Measurements from ENCODE around the gene FABP6. TPM values are rescaled to one million over a fixed set of nuclear protein-coding genes. Genes with fewer than 3 reads are reported as not detected.

Gene FABP6
- total RNA-seq, 1 experiment from 2014 or later = 0.31 TPM

- no TSS peak for BruUV-seq (replicated peaks)
- in situ Hi-C loops (cut with HindIII; ENCODE audit: low pct_unique_long_range_greater_than_20kb, low sequenced_read_pairs) (no loop called here), intact Hi-C loops (cut with micrococcal nuclease; ENCODE audit: unreplicated experiment) (no loop called here)
- Histone ChIP-seq H3K27ac (ENCODE audit: low read length) (no peak overlapping the region), H3K4me3 (ENCODE audit: low read depth in 2 of 2, low read length in 2 of 2) (no peak overlapping the region), H3K36me3 (ENCODE audit: control insufficient read depth, insufficient read depth, low read length) (no peaks in the 10 kb centered on the region), H3K4me1 (ENCODE audit: control insufficient read depth, insufficient read depth, low read length) (no peaks in the 10 kb centered on the region), H3K9me3 (ENCODE audit: control insufficient read depth, insufficient read depth, low read depth, low read length) (no peaks in the 10 kb centered on the region), H3K27me3 (ENCODE audit: control insufficient read depth, insufficient read depth, low read length) (no peaks in the 10 kb centered on the region)
- CTCF ChIA-PET = no interaction called here
- ATAC-seq (no peak), DNase-seq (ENCODE audit: low read depth, low spot score) (no peak)
- POLR2A ChIA-PET = no interaction called here
- TF ChIP-seq CTCF (IDR thresholded peaks at IDR 0.05) (no peak), TCF7L2 (IDR thresholded peaks at IDR 0.05; ENCODE audit: low read depth, low read length) (no peak), SIN3A (IDR thresholded peaks at IDR 0.05; ENCODE audit: borderline replicate concordance, insufficient read depth, low read depth, low read length) (no peak)
These were observed 18.7 kb upstream of the FABP6 start for GRCh38 chr5:160210606-160211005.

- ChIA-PET CTCF (interaction anchor here (0.7 kb wide), 1 partner anchor 157 kb away, joined by 6 read pairs; no protein-coding TSS in a partner anchor), POLR2A (interaction anchor here (0.8 kb wide), 1 partner anchor 10 kb away, joined by 3 read pairs; no protein-coding TSS in a partner anchor)
- intact Hi-C loops (cut with micrococcal nuclease; ENCODE audit: unreplicated experiment) (no loop called here), in situ Hi-C loops (cut with HindIII; ENCODE audit: low pct_unique_long_range_greater_than_20kb, low sequenced_read_pairs) (no loop called here)
- BruUV-seq (replicated peaks) = no TSS peak
- no peaks in the 10 kb centered on the region for H3K36me3 ChIP-seq (ENCODE audit: control insufficient read depth, insufficient read depth, low read length)
- H3K27ac ChIP-seq (ENCODE audit: low read length) = no peak overlapping the region
- ATAC-seq = no peak
- H3K4me3 ChIP-seq (ENCODE audit: low read depth in 2 of 2, low read length in 2 of 2) = no peak overlapping the region
- no peaks in the 10 kb centered on the region for H3K27me3 ChIP-seq (ENCODE audit: control insufficient read depth, insufficient read depth, low read length)
- H3K4me1 ChIP-seq (ENCODE audit: control insufficient read depth, insufficient read depth, low read length) = no peaks in the 10 kb centered on the region
- no peak for TF ChIP-seq SIN3A (IDR thresholded peaks at IDR 0.05; ENCODE audit: borderline replicate concordance, insufficient read depth, low read depth, low read length)
- no peak for TF ChIP-seq CTCF (IDR thresholded peaks at IDR 0.05)
- no peak for TF ChIP-seq TCF7L2 (IDR thresholded peaks at IDR 0.05; ENCODE audit: low read depth, low read length)
- TF ChIP-seq REST (IDR thresholded peaks at IDR 0.05; ENCODE audit: insufficient read depth in 1 of 2, low read depth in 2 of 2, low read length in 1 of 2) = no peak
- TF ChIP-seq POLR2AphosphoS5 (IDR thresholded peaks at IDR 0.05; ENCODE audit: low read depth, low read length) = no peak
- DNase-seq (ENCODE audit: low read depth, low spot score) = no peak
- H3K9me3 ChIP-seq (ENCODE audit: control insufficient read depth, insufficient read depth, low read depth, low read length) = no peaks in the 10 kb centered on the region
These were observed 18.0 kb upstream of the FABP6 start for GRCh38 chr5:160211352-160211751.
